Measurements from ENCODE around the gene LYPD6B.

Gene LYPD6B

DNA sequence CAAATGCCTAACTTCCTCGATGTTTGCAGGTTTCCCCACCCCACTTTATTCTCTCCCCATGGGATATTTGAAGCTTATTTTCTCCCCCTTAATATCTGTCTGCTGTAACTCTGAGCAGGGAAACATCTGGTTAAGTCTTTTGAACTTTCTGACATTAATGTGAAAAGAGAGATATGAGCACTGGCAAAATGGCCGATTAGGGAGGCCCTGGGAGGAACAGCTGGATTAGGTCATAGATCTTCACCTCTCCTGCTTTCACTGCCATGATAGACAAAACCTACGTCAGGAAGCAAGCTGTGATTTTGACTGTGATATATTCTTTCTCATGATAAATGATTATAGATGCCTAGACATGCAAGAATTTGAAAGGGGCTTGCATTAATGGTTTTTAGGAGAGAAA, 43.6 kb downstream of the LYPD6B start:
- DNase-seq: no peak

DNA sequence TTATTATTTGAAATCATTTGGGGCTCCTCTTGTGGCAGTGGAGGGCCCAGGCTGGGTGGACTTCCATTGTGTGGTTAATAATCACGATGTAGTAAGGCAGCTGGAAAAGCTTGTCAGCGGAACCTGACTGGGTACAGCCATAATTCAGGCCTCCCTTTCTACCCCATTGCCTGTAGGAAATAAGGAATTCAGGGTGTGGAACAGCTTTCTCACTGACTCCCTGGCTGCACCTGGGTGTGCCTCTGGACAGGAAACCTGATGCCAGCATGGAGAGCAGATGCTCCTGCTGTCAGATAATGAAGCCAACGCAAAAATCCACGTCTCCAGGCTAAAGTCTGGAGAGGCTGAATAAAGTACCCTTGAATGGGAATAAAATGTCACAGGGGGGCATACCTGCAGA, 44.2 kb downstream of the LYPD6B start:
- DNase-seq: no peak

DNA sequence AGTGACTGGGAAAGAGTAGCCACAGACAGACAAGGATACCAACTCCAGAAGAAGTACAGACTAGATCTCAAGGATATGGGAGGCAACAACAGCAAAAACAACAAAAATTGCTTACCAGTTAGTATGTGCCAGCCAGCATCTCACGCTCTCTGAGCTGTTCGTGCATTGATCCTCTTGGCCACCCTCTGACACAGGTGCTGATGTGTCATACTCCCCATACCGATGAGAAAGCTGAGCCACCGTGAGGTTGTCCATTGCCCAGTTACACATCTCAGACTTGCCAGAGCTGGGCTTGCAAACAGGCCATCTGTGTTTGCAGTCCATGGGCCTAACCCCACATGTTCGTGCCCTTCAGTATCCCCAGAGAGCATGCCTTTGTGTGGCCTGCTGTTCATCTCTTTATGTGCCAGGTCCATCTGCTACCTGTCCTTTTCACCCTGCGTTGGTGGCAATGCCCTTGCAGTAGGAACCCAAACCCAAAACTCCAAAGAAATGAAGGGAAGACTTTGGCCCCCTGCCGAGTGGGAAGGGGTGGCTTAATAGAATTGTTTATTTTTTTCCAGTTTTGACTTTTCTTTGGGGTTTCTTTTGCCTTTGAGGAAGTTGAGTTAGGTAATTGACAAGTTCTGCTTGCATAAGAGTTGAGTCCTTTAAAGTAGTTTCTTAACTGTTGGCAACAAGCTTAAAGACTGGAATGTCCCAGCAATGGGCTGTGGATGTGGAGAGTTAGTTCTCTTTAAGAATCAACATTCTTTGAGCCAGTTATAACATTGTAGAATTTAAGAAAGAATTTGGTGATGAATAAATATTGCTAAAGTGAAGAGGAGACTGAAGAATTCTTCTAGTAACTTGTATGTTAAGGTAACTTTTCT, 46.7 kb downstream of the LYPD6B start:
- DNase-seq: no peak

DNA sequence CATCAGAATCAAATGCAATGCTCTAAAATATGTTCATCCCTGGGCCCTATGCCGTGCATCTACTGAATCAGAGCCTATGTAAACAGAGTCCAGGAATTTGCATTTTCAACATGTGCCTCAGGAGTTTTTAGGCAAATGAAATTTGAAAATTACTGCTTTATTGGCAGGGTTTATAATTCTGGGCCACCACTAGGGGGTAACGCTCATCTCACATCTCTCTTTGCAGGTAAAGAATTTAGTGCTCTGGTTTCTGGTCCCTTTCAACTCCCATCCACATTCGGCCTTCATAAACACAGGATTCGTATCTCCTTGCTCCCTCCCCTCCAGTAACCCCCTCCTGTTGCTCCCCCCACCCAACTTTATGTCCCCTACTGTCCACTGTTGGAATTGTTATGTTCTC, 49.3 kb downstream of the LYPD6B start:
- no peak for DNase-seq

DNA sequence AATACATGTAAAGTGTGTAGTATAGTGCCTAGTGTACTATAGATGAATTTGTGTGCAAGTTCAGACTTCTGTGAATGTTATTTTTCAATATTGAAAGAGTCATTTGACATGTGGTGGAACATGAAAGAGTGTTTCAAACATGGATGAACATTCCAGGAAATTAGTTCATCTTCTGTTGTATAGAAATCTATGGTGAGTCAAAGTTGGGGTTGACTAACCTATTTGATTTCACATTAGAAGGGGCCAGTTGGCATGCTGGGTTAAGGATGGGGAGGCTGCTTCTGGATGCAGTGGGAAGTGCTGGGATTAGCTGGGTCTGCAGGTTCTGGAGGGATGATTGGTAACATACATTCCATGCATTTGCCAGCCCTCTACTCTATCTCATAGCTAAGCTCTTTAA, 50.6 kb downstream of the LYPD6B start:
- DNase-seq: no peak

DNA sequence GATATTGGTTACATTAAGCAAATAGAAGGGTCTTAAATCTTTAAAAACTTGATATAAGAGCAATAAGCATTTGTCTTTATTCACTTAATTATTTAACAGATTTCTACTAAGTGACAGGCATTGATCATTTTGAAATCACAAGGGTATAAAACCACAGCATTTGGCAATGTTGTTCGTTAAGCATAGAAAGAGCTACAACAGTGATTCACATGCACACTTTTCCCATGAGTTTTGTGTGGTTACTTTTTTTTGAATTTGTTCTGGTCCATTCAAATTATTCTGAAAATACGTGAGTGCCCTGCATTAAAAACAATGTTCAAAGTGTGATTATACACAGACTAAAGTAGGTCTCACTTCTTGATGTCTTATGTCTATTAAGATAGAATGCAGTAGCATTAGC, 52.2 kb downstream of the LYPD6B start:
- no peak for DNase-seq

DNA sequence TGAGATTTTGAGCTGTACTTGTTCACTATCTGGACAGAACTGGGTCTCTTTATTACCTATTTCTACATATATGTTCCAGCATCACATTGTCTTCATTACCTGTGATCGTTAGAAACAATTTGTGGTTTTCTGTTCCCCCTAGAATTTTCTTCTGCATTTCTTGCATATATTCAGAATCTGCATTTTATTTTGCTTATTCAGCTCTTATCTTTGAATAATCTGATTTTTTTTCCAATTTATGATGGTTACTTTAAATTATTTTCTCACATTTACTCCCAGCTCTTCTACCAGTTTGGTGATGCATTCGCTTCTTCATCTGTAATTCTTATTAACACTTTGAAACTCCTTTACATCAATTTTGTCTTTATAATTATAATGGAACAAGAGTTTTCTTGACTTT, 55.1 kb downstream of the LYPD6B start:
- DNase-seq: no peak

DNA sequence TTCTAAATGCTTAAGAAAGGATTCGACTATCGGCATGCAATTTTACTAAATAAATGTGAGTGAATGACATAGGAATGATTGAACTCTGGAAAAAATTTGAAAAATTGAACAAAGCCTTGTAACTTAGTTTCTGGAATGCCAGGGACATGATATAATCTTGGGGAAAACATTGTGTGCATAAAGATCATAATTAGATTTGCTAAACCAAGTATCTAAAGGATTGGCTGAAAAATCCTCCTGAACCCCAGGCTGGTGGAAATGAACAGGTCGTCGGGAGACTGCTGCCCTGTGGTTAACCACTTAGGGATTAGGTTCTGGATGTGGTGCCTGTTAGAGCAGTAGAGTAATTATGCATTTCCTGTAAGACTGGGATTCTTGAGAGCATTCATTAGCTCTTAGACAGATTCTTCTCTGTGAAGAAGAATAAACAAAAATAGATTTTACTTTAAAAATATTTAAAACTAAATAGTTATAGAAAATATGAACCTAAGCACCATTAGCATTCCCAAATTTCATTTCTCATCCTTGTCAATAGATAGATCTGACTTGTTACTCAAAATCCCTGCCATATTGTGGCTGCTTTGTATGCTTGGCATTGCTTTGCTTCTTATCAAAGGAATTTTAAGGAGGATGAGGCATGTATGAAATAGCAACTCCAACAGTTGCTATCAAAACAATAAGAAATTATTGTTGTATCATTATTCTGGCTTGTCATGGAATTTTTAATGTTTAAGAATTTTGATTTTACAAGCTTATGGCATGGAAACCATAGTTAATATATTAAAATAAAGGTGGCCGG, 55.9 kb downstream of the LYPD6B start:
- DNase-seq: no peak

DNA sequence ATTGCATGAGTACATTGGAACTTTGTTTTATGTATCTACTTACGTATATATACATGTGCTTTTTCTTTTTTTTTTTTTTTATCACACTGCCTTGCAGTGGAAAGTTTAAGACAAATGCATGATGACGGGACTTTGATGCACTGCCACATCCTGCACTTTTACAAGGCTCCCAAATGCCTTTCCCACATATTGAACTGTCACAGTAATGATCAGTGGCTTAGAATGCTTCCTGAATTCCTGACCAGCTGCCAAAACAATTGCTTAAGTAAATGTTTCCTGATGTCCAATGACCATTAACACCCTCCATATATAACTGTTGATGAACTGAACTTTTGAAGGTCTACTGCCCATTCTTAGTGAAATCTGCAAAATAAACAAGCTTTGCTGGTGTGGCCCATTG, 60.2 kb downstream of the LYPD6B start:
- no peak for DNase-seq

DNA sequence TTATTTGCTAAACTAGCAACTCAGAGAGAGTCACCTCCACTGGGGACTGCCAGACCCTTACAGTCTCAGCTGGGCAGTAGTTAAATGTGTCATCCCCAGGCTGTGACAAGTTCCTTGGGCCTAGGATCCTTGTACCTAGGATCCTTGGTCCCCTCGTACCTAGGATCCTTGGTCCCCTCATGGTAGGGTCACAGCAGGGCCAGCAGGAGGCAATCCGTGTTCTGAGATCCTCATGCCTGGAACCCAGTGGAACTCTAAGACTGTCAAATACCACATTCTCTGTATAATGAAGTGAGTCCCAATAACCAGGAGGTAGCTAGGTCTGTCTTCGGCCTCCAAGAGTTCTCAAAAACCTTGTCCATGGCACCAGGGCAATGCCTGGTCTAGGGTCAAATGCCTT, 60.8 kb downstream of the LYPD6B start:
- no peak for DNase-seq

DNA sequence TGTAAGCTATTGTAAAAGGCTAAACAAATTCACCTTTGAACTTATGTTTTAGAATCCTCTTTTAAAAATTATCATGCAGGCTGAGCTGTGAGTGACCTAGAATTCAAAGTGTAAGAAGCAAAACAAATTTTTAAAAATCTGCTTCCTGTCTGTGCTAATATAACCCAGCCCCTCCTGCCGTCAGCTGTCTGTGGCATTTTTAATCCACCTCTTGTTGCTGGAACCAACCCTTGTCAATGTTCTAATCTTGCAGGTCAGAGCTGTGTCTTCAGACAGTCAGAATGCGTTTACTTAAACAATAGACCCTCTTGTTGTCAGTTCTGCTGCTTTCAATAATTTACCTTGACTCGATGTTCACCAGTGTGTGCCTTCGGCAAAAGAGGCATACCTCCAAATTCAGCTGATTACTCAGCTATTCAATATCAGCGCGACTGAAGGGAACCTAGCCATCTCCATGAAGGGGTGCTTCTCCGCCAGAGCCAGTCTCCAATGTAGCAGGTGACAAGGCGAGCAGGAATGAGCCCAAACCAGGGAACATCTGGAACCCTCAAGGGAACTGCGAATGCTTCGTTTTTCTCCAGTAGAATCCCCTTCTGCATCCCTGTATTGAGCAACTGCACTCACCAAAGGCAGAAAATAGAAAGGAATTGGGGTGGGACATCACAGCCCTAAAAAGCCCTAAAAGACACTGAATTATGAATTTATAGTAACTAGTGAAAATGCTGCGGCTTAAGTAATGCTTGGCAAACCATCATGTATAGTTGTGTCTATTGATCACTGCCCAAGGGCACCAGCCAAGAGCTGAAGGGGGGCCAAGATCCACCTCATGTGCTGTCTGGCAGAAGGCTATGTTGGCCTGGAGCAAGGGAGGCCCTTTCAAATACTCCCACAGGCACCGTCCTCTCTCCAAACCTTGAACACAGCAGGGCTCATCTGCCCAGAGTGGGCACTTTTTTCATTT, 62.5 kb downstream of the LYPD6B start:
- DNase-seq: no peak

DNA sequence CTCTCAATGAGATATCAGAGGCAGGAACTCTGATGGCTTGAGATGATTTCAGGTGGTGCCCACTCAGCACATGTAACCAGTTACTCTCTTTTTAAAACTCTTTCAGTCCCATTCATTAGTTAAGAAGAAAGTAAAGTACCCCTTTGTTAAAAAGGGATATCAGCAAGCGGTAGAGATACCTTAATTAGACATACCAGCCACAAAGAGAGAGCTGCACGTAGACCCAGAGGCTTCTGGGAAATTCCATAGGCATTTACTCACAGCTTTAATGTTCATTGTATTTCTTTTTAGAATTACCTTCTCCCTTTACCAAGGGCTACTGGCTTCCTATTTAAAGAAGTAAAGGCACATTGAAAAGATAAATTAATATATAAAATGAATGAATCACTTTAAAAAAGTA, 63.3 kb downstream of the LYPD6B start:
- no peak for DNase-seq

DNA sequence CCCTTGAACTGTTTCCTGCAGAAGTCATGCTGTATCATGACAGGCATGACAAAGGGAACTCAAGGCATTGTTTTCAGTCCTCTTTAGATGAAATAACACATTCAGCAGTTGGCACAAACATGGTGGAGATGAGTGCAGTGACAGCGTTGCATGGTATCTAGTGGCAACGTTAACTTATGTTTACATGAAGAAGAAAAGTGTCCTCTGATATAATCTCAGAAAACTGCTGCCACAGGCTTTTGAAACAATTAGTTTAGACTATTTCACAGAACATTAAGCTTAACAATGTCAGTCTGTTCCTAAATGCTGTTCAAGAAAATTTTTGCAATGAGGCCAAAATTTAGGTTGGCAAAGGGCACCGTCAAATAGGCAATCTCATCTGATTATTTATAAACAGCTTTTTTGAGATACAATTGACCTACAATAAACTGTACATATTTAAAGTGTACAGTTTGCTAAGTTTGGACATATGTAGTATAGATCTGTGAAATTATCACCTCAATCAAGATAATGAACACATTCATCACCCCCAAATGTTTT, 64.7 kb downstream of the LYPD6B start:
- DNase-seq: no peak

DNA sequence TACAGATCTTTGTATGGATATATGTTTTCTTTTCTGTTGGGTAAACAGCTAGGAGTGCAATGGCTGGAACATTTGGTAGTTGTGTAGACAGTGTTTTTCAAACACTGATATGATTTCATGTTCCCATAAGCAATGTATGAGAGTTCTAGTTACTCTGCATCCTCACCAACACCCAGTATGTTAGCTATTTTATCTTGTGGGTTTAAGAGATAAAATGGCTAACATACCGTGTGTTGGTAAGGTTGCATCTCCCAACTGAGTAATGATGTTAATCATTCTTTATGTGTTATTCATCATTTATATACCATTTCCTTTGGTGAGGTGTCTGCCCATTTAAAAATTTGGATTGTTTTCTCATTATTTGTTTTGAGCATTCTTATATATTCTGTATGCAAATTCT, 65.7 kb downstream of the LYPD6B start:
- DNase-seq: no peak

DNA sequence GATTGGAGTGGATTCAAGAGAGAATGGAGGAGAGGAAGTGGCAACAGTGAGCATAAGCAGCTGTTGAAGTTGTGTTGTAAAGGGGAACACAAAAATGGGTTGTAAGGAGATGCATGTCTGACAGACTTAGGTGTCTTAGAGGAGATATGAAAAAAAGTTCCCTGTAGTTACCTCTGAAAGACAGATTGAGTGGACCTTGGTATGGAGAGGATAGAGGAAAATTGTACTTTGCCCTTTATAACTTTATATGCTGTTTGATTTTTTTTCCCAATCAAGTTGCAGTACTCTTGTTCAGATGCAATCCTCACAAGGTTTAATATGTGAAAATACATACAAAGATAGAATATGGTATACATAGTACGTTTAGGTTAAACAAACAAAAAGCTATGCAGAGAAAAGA, 73.6 kb downstream of the LYPD6B start:
- DNase-seq: no peak

DNA sequence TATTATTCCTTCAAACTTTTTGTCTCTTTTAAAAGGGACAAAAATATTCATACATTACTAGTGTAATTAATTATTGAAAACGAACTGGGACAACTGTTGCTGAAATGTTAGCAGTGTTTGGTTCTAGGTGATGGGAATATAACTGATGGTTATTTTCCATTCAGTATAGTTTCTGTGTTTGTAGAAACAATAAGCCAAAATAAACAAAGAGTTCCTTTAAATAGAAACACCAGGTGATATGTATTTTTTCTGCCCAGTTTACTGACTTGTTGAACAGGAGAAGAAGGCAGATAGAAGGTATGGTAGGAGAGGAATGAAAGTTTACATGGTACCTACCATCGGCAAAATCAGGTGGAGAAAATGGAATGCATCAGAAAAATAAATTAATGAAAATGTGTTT, 74.2 kb downstream of the LYPD6B start:
- no peak for DNase-seq

DNA sequence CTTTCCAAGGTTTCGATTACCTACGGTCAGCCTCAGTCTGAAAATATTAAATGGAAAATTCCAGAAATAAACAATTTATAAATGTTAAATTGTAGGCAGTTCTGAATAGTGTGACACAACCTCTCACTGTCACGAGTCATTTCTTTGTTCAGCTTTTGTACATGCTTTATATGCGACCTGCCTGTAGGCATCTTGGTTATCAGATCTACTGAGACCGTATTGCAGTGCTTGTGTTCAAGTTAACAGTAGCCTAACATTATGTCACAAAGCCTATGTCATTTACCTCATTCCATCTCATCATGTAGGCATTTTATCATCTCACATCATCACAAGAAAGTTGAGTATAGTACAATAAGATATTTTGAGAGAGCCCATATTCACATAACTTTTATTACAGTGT, 77.3 kb downstream of the LYPD6B start:
- DNase-seq: no peak

DNA sequence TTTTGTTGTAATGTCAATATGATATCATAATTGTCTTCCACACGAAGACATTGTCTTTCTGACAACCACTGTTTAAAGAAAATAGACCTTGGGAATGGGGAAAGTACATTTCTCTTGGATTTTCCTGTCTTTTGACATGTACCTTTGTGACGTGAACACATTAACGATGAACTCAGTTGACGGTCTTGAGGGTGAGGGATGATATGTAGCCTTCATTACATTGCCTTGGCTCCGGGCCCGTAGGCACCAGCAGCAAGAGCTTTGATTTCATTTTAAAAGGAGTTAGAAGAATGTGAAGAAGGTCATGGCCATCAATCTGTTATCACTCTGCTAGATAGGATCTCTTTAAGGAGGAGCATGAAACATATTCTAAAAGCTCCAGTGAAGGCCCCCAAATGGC, 80.9 kb downstream of the LYPD6B start:
- DNase-seq: no peak

DNA sequence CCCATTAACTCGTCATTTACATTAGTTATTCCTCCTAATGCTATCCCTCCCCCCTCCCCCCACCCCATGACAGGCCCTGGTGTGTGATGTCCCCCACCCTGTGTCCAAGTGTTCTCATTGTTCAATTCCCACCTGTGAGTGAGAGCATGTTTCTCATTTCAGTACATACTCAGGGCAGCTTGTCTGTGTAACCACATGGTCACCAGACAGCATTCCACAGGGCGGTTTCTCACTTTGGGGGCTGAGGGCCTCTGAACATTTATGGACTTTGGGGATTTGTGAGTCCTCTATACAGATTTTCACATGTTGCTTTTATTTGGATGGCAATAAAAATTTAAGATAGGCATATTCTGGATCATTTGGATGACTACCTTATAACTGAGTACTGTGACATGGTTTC, 84.0 kb downstream of the LYPD6B start:
- DNase-seq: no peak

DNA sequence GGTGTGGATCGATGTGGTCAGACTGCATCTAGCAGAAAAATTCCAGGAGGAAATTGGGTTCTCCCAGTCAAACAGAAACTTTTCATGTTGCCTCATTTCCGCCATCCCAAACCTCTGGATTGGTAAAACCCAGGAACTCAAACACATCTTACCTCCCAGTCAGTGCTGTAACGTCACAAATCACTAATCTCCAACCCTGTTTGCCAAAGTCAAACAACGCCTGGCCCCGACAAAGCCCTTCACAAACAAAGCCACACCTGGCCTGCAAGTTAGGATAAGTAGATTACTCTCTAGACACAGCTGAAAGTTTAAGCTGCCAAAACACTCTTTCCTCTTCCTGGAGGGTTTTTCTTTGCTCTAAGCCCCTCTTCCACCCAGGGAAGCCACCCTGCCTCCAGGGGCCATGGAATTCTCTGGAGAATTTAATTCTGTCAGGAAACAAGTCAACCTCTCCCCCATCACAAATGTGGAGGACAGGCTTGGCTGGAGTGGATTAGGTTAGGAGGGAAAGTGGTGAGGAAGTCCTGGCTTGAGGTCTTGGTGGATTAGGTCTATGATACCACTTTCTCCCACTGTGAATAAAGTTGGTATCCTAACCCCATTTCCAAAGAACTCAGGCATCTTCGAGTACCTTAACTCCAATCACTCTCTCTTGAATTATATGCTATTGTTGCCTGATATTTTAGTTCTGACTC, 86.7 kb downstream of the LYPD6B start:
- DNase-seq: no peak

DNA sequence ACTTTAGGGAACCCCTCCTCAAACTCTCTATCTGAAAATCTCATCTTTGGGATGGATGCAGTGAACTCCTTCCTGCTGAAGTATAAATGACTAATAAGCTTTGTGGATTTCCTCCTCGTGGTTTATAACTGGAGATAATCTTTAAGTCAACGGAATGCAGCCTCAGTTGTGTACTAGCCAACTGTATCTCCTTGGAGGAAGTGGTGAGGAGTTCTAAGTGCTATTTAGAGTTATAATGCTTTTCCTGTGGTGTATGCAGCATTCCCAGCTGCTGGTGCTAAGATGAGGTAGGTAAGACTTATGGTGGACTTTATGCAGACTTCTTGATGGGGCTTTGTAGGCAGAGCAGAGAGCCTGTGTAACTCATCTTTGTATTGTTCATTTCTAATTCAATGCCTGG, 90.9 kb downstream of the LYPD6B start:
- DNase-seq: no peak

DNA sequence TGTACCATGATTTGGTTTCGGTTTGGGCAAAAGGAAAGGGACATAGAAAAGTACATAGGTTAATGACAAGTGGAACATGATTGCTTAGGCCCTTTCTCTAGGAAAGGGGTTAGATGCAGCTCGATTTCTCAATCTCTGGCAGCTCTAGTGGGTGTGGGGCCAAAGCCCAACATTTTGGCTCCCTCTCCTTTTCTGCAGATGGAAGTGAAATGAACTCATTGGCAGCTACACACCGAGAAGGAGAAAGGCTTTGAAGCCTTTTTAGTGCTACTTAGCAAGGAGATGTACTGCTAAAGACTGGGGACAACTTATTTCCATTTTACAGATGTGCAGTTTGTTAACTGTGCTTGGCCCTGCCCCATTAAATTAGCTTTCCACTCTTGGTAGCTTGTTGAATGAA, 93.8 kb downstream of the LYPD6B start:
- DNase-seq: no peak

Data from activated CD8-positive, alpha-beta memory T cell treated with anti-CD3 and anti-CD28 coated beads for 24 hours (primary cell).